ENCODE measurements around the gene ADAMTSL5.

GRCh38 chr19:1532003-1532402 is 19.2 kb upstream of the ADAMTSL5 start:
- TF ChIP-seq, protein P1, sequence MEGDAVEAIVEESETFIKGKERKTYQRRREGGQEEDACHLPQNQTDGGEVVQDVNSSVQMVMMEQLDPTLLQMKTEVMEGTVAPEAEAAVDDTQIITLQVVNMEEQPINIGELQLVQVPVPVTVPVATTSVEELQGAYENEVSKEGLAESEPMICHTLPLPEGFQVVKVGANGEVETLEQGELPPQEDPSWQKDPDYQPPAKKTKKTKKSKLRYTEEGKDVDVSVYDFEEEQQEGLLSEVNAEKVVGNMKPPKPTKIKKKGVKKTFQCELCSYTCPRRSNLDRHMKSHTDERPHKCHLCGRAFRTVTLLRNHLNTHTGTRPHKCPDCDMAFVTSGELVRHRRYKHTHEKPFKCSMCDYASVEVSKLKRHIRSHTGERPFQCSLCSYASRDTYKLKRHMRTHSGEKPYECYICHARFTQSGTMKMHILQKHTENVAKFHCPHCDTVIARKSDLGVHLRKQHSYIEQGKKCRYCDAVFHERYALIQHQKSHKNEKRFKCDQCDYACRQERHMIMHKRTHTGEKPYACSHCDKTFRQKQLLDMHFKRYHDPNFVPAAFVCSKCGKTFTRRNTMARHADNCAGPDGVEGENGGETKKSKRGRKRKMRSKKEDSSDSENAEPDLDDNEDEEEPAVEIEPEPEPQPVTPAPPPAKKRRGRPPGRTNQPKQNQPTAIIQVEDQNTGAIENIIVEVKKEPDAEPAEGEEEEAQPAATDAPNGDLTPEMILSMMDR (IDR thresholded peaks at IDR 0.05; ENCODE audit: low read length), result no peak
- no peak for TF ChIP-seq EZH2 (optimal IDR thresholded peaks at IDR 0.05; ENCODE audit: low read depth, low read length)

All from MM.1S (cell line).